HL-60 (cell line): ENCODE data around the gene DOCK1.

Experiments used
- DNase-seq, 2 experiments: peaks; one replicate each; pipeline ENCODE4 v3.0.0-alpha.2; 2010 to 2020; ENCODE audit warnings: low read depth in 1 of 2, low spot score in 1 of 2
- H3K27ac ChIP-seq: fragments of 250-450 bp; sonication (Bioruptor Pico); replicated peaks from 2 replicates; pipeline ENCODE4 v1.5.1; 2020; ENCODE audit warnings: mild to moderate bottlenecking, moderate library complexity
- H3K27me3 ChIP-seq: fragments of 250-450 bp; sonication (Bioruptor Pico); 2 replicates; pipeline ENCODE4 v1.5.1; 2021; ENCODE audit warnings: mild to moderate bottlenecking, moderate library complexity; ENCODE audit not compliant: insufficient read depth, poor library complexity, severe bottlenecking
- H3K4me3 ChIP-seq: replicated peaks from 2 replicates; pipeline ENCODE4 v1.5.1; 2011; ENCODE audit warnings: mild to moderate bottlenecking, control low read depth, low read length; ENCODE audit not compliant: insufficient read depth
- GABPA ChIP-seq: IDR thresholded peaks from 2 replicates; pipeline ENCODE4 v1.6.1; 2012; ENCODE audit warnings: low read depth
- POLR2AphosphoS5 ChIP-seq: IDR thresholded peaks from 2 replicates; pipeline ENCODE4 v1.6.1; 2012; ENCODE audit warnings: low read depth
- SPI1 ChIP-seq: IDR thresholded peaks from 2 replicates; pipeline ENCODE4 v1.6.1; 2012; ENCODE audit warnings: low read depth, mild to moderate bottlenecking, borderline replicate concordance
- TF ChIP-seq, protein P1 (sequence below): IDR thresholded peaks from 2 replicates; pipeline ENCODE4 v1.6.1; 2012; ENCODE audit warnings: low read depth; ENCODE audit not compliant: insufficient replicate concordance
- TF ChIP-seq, protein P2 (sequence below): IDR thresholded peaks from one replicate; pipeline ENCODE4 v1.5.1; 2011; ENCODE audit warnings: low read length, control low read depth, inconsistent platforms; ENCODE audit not compliant: insufficient read depth

Gene DOCK1

GRCh38 chr10:127190427-127190826, 285.2 kb downstream of the DOCK1 start:
- no peak overlapping the region for H3K27ac ChIP-seq
- H3K4me3 ChIP-seq = no peak overlapping the region
- DNase-seq = no peak
- TF ChIP-seq, protein P1, sequence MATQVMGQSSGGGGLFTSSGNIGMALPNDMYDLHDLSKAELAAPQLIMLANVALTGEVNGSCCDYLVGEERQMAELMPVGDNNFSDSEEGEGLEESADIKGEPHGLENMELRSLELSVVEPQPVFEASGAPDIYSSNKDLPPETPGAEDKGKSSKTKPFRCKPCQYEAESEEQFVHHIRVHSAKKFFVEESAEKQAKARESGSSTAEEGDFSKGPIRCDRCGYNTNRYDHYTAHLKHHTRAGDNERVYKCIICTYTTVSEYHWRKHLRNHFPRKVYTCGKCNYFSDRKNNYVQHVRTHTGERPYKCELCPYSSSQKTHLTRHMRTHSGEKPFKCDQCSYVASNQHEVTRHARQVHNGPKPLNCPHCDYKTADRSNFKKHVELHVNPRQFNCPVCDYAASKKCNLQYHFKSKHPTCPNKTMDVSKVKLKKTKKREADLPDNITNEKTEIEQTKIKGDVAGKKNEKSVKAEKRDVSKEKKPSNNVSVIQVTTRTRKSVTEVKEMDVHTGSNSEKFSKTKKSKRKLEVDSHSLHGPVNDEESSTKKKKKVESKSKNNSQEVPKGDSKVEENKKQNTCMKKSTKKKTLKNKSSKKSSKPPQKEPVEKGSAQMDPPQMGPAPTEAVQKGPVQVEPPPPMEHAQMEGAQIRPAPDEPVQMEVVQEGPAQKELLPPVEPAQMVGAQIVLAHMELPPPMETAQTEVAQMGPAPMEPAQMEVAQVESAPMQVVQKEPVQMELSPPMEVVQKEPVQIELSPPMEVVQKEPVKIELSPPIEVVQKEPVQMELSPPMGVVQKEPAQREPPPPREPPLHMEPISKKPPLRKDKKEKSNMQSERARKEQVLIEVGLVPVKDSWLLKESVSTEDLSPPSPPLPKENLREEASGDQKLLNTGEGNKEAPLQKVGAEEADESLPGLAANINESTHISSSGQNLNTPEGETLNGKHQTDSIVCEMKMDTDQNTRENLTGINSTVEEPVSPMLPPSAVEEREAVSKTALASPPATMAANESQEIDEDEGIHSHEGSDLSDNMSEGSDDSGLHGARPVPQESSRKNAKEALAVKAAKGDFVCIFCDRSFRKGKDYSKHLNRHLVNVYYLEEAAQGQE = no peak
- TF ChIP-seq POLR2AphosphoS5 (no peak), SPI1 (no peak), GABPA (no peak)
- TF ChIP-seq, protein P2, sequence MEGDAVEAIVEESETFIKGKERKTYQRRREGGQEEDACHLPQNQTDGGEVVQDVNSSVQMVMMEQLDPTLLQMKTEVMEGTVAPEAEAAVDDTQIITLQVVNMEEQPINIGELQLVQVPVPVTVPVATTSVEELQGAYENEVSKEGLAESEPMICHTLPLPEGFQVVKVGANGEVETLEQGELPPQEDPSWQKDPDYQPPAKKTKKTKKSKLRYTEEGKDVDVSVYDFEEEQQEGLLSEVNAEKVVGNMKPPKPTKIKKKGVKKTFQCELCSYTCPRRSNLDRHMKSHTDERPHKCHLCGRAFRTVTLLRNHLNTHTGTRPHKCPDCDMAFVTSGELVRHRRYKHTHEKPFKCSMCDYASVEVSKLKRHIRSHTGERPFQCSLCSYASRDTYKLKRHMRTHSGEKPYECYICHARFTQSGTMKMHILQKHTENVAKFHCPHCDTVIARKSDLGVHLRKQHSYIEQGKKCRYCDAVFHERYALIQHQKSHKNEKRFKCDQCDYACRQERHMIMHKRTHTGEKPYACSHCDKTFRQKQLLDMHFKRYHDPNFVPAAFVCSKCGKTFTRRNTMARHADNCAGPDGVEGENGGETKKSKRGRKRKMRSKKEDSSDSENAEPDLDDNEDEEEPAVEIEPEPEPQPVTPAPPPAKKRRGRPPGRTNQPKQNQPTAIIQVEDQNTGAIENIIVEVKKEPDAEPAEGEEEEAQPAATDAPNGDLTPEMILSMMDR = no peak
- H3K27me3 ChIP-seq = peaks cover 10% of the 10 kb centered on the region

DNA sequence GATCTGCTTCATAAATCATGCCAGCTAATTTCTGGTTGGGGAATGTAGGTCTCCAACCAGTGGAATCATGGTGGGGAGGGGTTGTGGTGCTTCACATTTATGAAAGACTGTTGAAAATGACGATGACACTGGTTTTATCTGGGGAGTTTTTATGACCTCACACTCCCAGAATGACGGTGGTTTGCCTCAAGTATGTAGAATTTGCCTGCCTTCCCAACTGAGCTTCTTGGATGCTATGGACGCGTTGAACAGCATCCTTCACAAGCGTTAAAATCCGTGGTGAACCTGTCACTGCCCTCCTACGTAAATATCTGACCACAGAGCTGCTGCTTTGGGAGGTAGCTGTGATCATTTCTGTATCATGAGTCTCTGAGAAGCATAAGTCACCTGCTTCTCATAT, 287.9 kb downstream of the DOCK1 start:
- TF ChIP-seq SPI1 = no peak
- no peak for TF ChIP-seq POLR2AphosphoS5
- TF ChIP-seq, protein P1 = no peak
- TF ChIP-seq, protein P2 = no peak
- TF ChIP-seq GABPA = no peak
- H3K27me3 ChIP-seq = peaks cover 24% of the 10 kb centered on the region
- H3K27ac ChIP-seq = no peak overlapping the region
- H3K4me3 ChIP-seq = no peak overlapping the region
- no peak for DNase-seq

- TF ChIP-seq GABPA = no peak
- TF ChIP-seq, protein P2 = no peak
- Histone ChIP-seq H3K4me3 (no peak overlapping the region), H3K27ac (no peak overlapping the region), H3K27me3 (peaks cover 24% of the 10 kb centered on the region)
- no peak for DNase-seq
Measured at GRCh38 chr10:127194111-127194510, 288.9 kb downstream of the DOCK1 start.

GRCh38 chr10:127194599-127194998, 289.4 kb downstream of the DOCK1 start:
- Histone ChIP-seq H3K27ac (no peak overlapping the region), H3K4me3 (no peak overlapping the region), H3K27me3 (peaks cover 24% of the 10 kb centered on the region)
- TF ChIP-seq, protein P1 = no peak
- TF ChIP-seq GABPA = no peak
- TF ChIP-seq POLR2AphosphoS5 = no peak
- no peak for TF ChIP-seq SPI1
- TF ChIP-seq, protein P2 = no peak
- no peak for DNase-seq
